Loucy (cell line): ENCODE measurements around the gene SRGAP1.

Experiments
- H2AFZ ChIP-seq: fragments of 200-600 bp; sonication (generic); 2 replicates; pipeline ENCODE4 v1.6.0; 2016; ENCODE audit warnings: antibody characterized with exemption, mild to moderate bottlenecking, low read length, moderate library complexity
- H3F3A ChIP-seq: fragments of 200-600 bp; 2 replicates; pipeline ENCODE4 v1.6.0; 2016; ENCODE audit warnings: antibody characterized with exemption, low read depth, mild to moderate bottlenecking
- H3K27me3 ChIP-seq: fragments of 200-600 bp; sonication (generic); 2 replicates; pipeline ENCODE4 v1.6.1; 2014; ENCODE audit warnings: low read length, mild to moderate bottlenecking; ENCODE audit not compliant: insufficient read depth, poor library complexity, severe bottlenecking
- H3K36me3 ChIP-seq: fragments of 200-600 bp; sonication (generic); 2 replicates; pipeline ENCODE4 v1.6.1; 2016; ENCODE audit warnings: low read length; ENCODE audit not compliant: insufficient read depth
- H3K4me1 ChIP-seq: fragments of 200-600 bp; sonication (generic); 2 replicates; pipeline ENCODE4 v1.5.1; 2014; ENCODE audit warnings: low read length, mild to moderate bottlenecking; ENCODE audit not compliant: insufficient read depth, poor library complexity, severe bottlenecking
- H3K4me2 ChIP-seq: fragments of 200-600 bp; sonication (generic); 2 replicates; pipeline ENCODE4 v1.6.0; 2014; ENCODE audit warnings: antibody characterized with exemption, low read length, low read depth, mild to moderate bottlenecking; ENCODE audit not compliant: poor library complexity, severe bottlenecking
- H3K4me3 ChIP-seq: fragments of 200-600 bp; sonication (generic); 2 replicates; pipeline ENCODE4 v1.5.1; 2014; ENCODE audit warnings: low read length, mild to moderate bottlenecking, mixed read lengths; ENCODE audit not compliant: poor library complexity, severe bottlenecking
- H3K79me2 ChIP-seq: fragments of 200-600 bp; sonication (generic); 2 replicates; pipeline ENCODE4 v1.6.1; 2014; ENCODE audit warnings: low read length; ENCODE audit not compliant: insufficient read depth
- H3K9ac ChIP-seq: fragments of 200-600 bp; sonication (generic); 2 replicates; pipeline ENCODE4 v1.6.0; 2014; ENCODE audit warnings: mild to moderate bottlenecking, low read depth, low read length, moderate library complexity; ENCODE audit not compliant: poor library complexity, severe bottlenecking
- H3K9me2 ChIP-seq: fragments of 200-600 bp; sonication (generic); replicated peaks from 2 replicates; pipeline ENCODE4 v1.6.1; 2016; ENCODE audit warnings: low read depth, low read length, mixed read lengths
- H3K9me3 ChIP-seq: fragments of 200-600 bp; sonication (generic); 2 replicates; pipeline ENCODE4 v1.6.1; 2014; ENCODE audit warnings: mild to moderate bottlenecking, antibody characterized with exemption, low read length, low read depth; ENCODE audit not compliant: insufficient read depth
- H4K20me1 ChIP-seq: fragments of 200-600 bp; sonication (generic); 2 replicates; pipeline ENCODE4 v1.6.0; 2014; ENCODE audit warnings: antibody characterized with exemption, low read length, mild to moderate bottlenecking; ENCODE audit not compliant: insufficient read depth, poor library complexity, severe bottlenecking
- CTCF ChIP-seq: fragments of 200-600 bp; sonication (generic); conservative IDR thresholded peaks from 2 replicates; pipeline ENCODE4 v1.5.1; 2014; ENCODE audit warnings: mild to moderate bottlenecking, antibody characterized with exemption, low read length
- EZH2phosphoT487 ChIP-seq: fragments of 200-600 bp; IDR thresholded peaks from 2 replicates; pipeline ENCODE4 v1.6.1; 2018; ENCODE audit warnings: antibody characterized with exemption, mild to moderate bottlenecking, moderate library complexity, borderline replicate concordance

The SRGAP1 gene

GRCh38 chr12:63996556-63996955 lies 152.1 kb downstream of the SRGAP1 start:
- Histone ChIP-seq H3K79me2 (no peaks in the 10 kb centered on the region), H3F3A (no peaks in the 10 kb centered on the region), H3K27me3 (no peaks in the 10 kb centered on the region), H3K9me3 (no peaks in the 10 kb centered on the region), H4K20me1 (no peaks in the 10 kb centered on the region), H3K4me2 (no peak overlapping the region), H3K4me1 (no peaks in the 10 kb centered on the region), H3K9ac (no peak overlapping the region), H3K9me2 (no peaks in the 10 kb centered on the region), H3K4me3 (no peak overlapping the region), H3K36me3 (no peaks in the 10 kb centered on the region), H2AFZ (no peak overlapping the region)
- no peak for TF ChIP-seq CTCF
- no peak for TF ChIP-seq EZH2phosphoT487

GRCh38 chr12:63997198-63997597 lies 152.7 kb downstream of the SRGAP1 start:
- no peaks in the 10 kb centered on the region for H3K27me3 ChIP-seq
- H3F3A ChIP-seq = no peaks in the 10 kb centered on the region
- H3K4me1 ChIP-seq = no peaks in the 10 kb centered on the region
- H3K9me3 ChIP-seq = no peaks in the 10 kb centered on the region
- no peaks in the 10 kb centered on the region for H4K20me1 ChIP-seq
- H2AFZ ChIP-seq = no peak overlapping the region
- no peaks in the 10 kb centered on the region for H3K79me2 ChIP-seq
- no peak overlapping the region for H3K4me2 ChIP-seq
- no peak overlapping the region for H3K9ac ChIP-seq
- no peak overlapping the region for H3K4me3 ChIP-seq
- H3K9me2 ChIP-seq = no peaks in the 10 kb centered on the region
- no peak for TF ChIP-seq EZH2phosphoT487
- no peak for TF ChIP-seq CTCF
- no peaks in the 10 kb centered on the region for H3K36me3 ChIP-seq

- Histone ChIP-seq H3K9me3 (no peaks in the 10 kb centered on the region), H2AFZ (no peak overlapping the region), H3K79me2 (no peaks in the 10 kb centered on the region), H3K9me2 (no peaks in the 10 kb centered on the region), H3F3A (no peaks in the 10 kb centered on the region), H4K20me1 (no peaks in the 10 kb centered on the region), H3K4me1 (no peaks in the 10 kb centered on the region), H3K36me3 (no peaks in the 10 kb centered on the region), H3K9ac (no peak overlapping the region), H3K4me2 (no peak overlapping the region), H3K4me3 (no peak overlapping the region), H3K27me3 (no peaks in the 10 kb centered on the region)
- TF ChIP-seq CTCF = no peak
- no peak for TF ChIP-seq EZH2phosphoT487
These were observed 154.1 kb downstream of the SRGAP1 start for GRCh38 chr12:63998584-63998983.
